Fibroblast of skin of right biceps (primary cell): Measurements from ENCODE around the gene MAP4K5.
"Not testable (repeated sequence)": the region's sequence is repeated elsewhere in the genome, so short reads cannot be mapped to it uniquely, and the experiment has no call there.

Experiments used
- DNase-seq: peaks from one replicate; pipeline ENCODE4 v3.0.0-alpha.2; 2013

Gene MAP4K5

DNA sequence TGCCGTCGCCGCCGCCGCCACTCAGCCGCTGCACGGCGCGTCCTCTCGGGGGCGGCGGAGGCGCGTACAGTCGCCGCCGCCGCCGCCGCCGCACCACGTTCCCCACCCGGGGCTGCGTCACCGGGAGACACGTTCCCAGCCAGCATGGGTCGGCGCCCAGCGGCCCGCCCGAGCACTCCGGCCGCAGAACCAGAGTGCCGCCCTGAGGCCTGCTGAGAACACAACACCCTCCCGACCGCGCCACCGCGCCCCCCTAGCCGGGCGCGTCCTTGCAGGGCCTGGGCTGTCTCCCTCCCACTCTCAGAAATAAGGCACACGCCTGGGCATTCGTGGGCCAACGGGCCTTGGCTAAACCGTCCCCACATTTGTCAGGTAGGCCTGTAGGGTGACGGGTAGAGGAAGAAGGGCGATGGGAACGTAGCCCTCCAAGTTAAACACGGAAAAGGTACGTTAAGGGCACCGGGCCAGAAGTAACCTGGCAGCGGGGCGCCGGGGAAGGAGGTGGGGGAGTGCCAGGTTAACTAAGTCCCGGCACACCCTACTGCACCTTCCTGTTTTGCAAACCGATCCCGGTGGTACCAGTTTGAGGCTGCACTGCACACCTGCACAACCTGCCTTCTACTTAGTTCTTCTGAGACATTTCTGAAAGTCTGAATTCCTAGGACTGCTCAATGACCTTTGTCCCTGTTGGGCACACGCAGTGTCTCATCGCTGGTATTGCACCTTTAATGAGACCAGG is at the start of gene MAP4K5:
MAP4K5 (minus strand) TSS at position 68 of the 739 bp plus-strand sequence. CDS start 520 bp downstream, outside the sequence.
- peak; percentile 93 for DNase-seq

DNA sequence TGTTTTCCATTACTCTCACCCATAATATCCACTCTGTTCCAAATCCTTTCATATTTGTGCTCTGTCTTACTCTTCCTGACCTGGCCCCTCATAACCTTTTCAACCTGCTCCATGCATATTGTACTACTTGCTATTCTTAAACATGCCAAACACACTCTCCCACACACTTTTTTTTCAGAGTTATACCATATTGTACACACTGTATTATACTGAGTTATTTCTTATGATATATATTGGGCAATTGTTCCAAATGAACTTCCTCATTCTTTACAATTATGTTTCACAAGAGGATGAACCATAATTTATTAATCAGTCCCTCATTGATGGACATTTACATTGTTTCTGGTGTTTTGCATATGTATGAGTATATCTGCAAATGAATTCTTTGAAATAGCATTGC is 46.1 kb upstream of the MAP4K5 start:
- DNase-seq: no peak

DNA sequence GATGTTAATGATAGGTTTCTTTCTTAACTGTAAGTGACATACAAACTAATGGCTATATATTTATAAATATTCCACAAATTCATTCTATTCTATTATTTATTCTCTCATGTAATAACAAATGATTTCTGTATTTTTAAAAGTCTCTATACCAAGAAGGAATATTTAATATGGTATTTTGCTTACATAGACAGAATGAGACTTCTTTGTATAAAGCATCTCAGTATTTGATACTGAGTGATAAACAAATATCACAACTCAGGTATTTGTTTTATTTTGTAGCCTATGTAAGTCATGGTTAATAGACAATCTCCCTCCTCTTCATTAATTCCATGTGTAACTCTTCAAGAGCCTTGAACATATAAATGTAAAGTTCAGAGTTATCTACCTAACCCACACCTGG is 45.6 kb upstream of the MAP4K5 start:
- DNase-seq: no peak

DNA sequence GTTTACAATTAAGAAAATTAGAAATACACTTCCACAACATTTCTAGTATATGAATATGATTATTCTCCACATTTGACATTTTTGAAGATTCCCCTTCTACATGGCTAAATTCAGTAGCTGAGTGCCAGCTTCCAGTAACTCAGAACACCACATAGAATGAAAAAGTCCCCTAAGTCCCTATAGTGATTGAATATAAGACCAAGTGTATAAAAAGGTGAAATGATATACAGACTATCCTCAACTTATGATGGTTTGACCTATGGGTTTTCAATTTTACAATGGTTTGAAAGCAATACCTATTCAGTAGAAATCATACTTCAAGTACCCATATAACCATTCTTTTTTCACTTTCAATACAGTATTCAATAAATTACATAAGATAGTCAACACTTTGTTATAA is 43.4 kb upstream of the MAP4K5 start:
- no peak for DNase-seq

DNA sequence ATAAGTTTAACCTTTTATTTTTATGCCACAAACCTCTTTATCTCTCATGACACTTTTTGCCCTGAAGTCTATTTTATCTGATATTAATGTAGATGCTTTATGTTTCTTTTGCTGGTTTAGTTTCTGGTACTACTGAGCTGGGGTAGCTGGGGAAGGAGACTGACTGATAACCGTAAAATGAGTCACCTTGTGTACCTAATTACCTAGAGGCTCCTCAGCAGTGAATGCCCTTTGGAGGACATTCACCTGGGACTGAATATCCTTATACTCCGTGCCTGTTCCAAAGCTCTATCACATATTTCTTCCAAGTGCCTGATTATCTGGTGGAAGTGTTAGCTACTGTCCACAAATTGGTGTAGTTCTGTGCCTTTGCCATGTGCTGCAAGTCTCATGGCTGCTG is 41.5 kb upstream of the MAP4K5 start:
- no peak for DNase-seq

DNA sequence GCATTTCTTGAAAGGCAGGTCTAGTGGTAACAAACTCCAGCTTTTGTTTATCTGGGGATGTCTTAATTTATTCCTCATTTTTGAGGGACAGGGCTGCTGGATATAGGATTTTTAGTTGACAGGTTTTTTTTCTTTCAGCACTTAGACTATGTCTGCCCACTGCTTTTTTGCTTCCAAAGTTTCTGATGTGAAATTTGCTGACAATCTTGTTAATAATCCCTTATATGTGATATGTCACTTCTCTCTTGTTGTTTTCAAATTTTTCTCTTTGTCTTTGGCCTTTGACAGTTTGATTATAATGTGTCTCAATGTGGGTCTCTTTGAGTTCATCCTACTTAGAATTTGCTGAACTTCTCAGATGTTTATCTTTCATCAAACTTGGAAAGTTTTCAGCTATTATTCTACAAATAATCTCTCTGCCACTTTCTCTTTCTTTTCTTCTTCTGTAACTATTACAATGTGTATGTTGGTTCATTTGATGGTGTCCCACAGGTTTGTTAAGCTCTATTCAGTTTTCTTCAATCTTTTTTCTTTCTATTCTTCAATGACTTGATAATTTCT is 37.4 kb upstream of the MAP4K5 start:
- no peak for DNase-seq

DNA sequence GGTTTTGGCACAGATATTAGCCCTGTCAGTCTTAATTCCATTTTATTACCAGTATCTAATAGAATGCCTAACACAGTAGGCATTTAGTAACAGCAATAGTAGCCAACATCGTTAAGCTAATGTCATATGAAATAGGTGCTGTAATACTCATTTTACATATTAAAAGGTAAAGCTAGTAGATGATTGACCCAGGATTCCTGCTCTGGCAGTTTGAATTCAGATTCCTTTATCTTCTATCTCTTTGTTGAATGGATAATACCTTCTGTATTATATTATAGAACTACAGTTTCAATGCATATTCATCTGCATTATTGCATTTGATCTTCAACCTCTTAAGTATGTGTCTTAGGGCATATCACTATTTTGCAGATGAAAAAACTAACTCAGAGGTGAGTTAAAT is 30.5 kb upstream of the MAP4K5 start:
- no peak for DNase-seq

DNA sequence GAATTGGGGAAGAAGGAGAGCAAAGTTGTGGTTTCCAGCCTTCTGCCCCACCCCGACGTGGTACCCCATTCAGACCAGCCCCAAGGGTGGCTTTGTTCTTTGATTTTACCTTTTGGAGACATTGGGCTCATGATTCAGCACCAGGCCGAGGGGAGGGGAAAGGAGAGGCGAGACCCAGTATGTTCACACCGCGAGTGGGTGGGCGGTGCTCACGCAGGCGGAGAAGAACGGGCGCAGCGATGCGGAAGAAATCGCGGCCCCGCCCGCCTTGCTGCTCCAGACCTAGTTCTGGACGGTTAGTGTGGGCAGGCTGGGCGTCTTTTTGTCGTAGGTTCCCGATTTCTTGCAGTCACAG is 28.5 kb upstream of the MAP4K5 start:
- peak; percentile 56 for DNase-seq

DNA sequence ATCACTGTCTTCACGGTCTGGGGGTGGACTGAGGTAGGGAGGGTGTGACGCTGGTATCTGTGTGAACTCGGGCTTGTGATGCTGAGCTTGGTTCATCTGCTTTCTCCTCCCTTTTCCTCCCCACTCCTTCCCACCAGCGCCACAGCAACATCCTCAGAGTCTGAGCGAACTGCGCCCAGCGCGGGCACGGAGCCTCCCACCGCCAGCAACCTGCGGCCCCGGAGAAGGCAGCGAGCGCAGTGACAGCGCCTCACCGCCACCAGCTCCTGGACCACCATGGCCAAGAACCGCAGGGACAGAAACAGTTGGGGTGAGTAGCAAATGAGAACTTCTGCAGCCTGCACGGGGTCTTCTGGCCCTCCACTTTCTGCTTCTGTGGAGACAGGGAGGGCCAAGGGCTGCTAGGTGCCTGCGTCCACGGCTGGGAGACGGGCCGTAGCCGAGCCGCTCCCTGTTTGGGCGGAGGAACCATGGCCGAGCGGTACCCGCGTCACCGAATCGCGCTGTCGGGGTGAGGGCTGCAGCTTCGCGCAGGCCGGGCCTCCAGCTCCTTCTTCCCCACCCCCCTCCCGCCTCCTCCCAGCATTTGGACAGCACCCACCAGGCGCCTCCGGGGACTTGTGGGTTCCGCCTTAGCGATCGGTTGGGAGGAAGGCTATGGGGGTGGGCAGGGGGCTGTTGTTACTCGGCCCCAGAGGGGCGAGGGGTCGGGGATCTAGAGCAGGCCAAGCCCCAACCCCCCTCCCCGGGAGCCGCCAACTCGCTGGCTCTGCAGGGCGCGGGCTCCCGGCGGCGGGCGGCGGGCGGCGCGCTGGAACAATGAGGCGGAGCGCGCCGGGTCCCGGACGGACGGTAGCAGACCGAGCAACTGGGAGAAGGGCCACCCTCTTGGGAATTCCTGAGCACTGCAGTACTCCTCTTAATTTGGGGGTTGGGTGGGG is 27.9 kb upstream of the MAP4K5 start, which contains the start of gene ATL1:
ATL1 (plus strand) TSS at position 156 of the 941 bp plus-strand sequence; CDS start at position 277, 121 bp downstream.
- peak; percentile 77 for DNase-seq

DNA sequence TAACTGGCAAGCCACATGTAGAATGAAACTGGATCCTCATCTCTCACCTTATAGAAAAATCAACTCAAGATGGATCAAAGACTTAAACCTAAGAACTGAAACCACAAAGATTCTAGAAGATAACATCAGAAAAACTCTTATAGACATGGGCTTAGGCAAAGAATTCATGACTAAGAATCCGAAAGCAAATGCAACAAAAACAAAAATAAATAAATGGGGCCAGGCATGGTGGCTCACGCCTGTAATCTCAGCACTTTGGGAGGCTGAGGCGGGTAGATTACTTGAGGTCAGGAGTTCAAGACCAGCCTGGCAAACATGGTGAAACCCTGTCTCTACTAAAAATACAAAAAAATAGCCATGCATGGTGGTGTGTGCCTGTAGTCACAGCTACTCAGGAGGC is 20.4 kb upstream of the MAP4K5 start:
- not testable (repeated sequence) for DNase-seq

DNA sequence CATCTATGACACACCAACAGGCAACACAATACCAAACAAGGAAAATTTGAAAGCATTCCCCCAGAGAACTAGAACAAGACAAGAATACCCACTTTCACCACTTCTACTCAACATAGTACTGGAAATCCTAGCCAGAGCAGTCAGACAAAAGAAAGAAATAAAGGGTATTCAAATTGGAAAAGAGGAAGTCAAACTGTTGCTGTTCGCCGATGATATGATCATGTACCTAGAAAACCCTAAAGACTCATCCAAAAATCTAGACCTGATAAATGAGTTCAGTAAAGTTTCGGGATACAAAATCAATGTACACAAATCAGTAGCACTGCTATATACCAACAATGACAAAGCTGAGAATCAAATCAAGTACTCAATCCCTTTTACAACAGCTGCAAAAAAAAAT is 19.5 kb upstream of the MAP4K5 start:
- no peak for DNase-seq

DNA sequence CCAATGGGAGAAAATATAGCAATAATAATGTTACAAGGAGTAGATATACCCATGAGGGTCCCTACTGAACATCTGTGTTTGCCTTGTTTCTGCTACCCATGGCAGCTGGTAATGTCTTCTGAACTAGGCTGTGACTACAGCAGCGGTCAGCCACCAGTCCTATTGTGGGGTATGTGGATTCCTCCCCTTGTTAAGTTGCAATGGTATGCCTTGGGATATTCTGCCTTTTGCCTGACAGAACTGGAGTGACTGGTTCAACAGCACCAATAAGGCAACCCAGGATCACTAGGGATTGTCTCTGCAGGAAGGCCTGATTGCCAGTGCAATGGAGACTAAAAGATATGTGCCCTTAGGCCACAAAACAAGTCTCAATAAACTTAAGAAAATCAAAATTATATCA is 17.9 kb upstream of the MAP4K5 start:
- no peak for DNase-seq

DNA sequence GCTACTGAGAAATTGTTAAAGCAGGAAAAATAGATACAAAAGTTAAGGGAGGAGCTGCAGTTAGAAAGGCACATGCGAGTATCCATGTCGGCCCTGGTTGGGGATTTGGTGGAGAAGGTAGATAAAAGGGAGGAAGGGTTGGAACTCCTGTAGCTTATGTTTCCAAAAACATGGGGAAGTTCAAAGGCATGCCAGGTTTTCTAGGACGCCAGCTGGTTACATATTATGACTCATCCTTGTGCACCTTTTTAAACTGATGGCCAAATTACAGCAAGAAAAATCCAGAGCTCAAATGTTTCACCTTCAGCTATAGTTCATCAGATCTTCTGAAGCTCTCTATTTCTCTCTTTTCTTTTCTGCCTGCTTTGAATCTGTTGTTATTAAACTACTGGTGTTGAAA is 13.2 kb upstream of the MAP4K5 start:
- no peak for DNase-seq

DNA sequence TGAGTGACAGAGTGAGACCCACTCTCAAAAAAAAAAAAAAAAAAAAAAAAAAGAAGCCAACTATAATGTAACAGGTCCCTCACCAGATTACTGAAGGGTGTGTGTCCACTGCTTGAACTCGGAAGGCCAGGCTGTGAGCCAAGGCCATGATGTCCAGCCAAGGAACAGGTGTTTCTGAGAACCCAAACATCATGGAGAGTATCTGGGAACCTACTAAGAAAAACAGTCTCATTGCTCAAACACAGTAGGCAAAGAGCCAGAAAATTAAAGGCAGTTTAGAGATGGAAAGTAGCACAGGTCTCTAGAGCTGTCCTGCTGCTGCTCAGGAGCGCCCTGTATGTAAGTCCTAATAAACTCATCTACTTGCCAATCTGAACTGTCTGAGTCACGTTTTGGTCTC is 12.5 kb upstream of the MAP4K5 start:
- no peak for DNase-seq

DNA sequence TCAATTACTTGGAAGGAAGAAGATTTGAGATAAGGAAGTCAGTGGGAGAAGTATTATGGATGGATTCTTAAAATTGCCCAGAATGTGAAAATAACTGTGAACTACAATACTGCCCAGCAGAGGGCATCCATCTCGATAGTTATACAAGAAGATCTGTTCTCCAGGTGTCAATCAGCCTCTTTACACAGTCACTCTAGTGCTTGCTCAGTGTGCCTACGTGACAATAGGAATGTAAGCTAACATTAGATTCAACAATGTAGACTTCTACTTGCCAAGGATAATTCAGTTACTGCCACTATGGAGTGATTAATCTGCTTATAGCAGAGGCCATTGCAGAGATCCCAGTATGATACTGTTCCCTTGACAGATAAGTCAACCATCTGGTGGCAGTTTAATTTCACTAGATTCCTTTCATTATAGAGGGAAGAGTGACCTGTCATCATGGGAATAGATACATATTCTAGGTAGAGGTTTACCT is 10.6 kb upstream of the MAP4K5 start:
- peak; percentile 58 for DNase-seq

DNA sequence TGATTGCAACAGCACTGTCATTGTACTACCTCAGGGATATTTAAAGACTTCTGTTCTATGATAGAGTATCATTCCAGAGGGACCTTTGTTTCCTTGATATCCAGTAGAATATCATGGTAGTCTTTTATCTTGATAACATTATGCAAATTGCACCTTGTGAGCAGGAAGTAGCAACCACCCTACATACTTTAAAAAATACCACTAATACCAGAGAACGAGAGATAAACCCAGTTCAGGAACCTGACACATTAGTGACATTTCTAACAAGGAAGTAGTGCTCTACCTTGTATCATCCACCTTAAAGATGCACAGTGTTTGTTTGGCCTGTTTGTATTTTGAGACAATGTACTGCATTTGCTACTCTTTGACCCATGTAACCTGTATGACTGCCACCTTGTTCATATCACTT is 8.8 kb upstream of the MAP4K5 start:
- no peak for DNase-seq

DNA sequence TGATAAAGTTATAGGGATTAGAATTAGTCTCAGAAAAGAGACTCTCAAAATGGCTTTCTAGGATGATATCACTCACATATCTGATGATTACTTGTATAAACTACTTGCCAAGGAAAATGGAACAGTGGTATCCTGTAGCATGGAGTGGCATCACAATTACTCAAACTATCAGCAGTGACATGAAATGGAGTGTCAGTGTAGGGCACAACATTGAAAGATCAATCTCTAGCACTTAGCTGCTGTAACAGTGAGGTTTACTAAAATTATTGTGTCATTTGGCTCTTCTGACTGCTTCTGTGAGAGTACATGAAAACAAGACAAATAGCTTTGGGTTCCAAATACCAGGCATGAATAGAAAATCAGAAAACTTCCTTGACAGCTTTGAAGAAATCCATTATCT is 6.7 kb upstream of the MAP4K5 start:
- no peak for DNase-seq

DNA sequence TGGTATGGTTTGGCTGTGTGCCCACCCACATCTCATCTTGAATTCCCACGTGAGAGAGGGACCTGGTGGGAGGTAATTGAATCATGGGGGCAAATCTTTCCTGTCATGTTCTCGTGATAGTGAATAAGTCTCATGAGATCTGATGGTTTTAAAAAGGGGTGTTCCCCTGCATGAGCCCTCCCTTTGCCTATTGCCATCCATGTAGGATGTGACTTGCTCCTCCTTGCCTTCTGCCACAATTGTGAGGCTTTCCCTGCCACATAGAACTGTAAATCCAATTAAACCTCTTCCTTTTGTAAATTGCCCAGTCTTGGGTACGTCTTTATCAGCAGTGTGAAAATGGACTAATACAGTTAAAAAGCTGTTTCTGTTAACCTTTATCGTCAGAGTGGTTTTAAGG is 5.7 kb upstream of the MAP4K5 start:
- not testable (repeated sequence) for DNase-seq

DNA sequence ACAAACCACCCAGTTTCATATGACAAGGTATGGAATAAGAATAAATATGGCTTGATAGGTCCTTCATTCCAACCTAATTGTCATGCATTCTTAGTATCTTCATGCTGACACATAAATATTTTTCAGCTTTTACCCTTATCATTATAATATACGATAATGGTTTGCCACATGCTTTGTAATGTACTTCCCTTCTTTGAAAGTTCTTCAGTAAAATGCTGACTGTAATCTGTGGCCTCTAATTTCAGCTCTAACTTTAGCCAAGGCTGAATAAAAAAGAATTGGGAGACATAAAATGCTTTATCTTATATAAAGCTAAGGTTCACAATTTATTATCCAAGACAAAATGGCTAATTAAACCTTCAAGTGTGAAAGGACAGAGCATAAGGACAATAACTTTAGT is 2.6 kb upstream of the MAP4K5 start:
- no peak for DNase-seq

DNA sequence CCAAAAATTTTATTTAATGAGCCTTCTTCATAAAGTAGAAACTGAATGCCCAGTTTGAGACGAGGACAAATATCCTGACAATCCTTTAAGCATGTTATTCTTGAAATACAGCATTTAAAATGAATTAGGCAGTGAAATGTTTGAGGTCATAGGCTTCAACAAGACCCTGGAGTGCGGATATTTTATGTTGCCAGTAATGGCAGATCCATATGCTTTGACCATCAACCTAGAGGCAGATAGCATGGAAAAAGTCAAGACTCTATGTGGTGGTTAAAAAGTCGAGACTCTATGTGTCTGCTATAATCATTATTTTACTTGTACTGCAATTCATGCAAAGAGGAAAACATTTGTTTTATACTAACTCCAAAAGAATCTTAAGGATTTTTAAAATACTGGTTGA is 2.0 kb upstream of the MAP4K5 start:
- DNase-seq: no peak

DNA sequence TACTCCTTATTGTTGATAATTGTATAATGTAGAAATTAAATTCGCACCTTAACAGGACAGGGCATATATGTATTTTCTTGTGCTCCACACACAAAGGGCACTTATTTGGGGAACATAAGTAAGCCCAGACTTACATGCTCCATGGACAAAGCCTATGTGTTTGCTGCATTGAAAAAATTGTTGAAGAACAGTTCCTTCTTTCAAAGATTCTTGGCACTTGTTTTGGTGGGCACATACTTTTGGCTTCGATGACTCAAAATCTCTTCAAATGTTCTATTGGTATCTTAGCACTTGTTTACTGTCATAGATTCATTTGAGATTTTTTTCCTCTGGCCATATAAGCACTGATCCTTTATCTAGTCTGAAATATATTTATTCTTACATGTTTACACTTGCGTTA is 1.4 kb upstream of the MAP4K5 start:
- DNase-seq: peak; percentile 38

DNA sequence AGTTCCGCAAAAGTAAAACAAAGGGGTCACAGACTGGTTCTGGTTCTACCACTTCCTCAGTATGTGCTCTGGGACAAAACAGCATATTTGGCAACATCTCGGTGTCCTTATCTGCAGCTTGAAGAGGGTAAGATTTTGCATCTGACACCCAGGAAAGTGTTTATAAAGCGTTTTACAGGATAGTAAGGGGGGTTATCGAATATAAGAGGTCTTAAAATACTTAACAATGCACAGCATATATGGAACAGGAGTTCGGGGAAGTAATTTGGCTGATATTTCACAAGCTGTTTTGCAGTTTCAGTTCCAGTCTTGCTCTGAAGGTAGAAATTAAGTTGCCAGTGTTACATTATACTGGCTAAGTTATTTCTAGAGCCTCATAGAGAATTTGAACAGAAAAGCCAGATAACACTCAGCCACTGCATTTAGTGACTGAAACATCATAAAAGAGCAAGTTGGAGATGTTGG is 904 bp upstream of the MAP4K5 start:
- no peak for DNase-seq
